HG03064 (cell line): ENCODE results near the gene MAP6.
"Not testable (repeated sequence)": the region's sequence is repeated elsewhere in the genome, so short reads cannot be mapped to it uniquely, and the experiment has no call there.

ENCODE experiments used
- ATAC-seq: cut with Tn5 transposase; IDR thresholded peaks from one replicate; pipeline ENCODE4 v1.9.1; 2021; ENCODE audit warnings: low read depth; ENCODE audit not compliant: unreplicated experiment

Gene MAP6

DNA sequence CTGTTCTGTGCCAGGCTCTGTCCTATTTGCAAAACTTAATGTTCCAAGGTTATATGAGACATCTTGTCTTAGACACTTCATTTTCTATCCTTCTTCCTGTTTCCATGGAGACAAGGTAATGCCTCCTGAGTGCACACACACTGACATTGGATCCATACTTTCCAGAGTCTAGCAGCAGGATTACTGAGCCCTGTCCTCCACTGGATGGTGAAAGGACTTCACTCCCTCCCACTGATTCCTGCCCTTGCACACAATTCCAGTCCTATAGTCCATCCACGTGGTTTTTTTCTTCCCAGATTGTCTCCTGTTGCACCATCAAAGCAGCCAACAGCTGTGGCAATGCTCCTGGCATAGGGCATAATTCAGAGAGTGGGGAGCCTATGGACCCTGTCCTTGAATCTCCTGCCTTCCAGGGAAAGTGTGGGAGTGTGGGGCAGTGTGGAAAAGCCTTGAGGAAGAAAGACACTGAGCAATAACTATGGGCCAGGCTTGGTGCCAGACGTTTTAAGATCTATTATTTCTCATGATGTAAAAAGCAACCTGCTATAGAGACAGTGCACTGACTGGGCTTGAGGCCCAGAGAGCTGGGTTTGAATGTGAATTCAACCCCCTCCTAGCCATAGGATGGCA, 75.4 kb downstream of the MAP6 start:
- no peak for ATAC-seq

DNA sequence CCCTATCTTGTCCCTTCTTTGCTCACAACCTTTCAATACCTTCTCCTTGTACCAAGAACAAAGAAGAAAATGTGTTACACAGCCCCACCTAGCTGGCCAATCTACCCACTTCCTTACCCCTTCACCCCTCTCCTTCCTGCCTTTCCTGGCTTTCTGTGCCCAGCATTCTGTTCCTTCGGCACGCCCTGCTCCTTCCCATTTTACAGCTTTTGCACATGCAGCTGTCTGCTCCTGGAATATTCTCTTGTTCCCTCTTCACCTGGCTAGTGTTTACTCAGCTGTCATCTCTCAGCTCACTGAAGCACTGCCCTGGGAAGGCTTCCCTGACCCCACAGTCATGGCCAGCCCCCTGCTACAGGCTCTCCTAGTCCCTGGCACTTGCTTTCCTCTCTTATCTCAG, 76.1 kb downstream of the MAP6 start:
- ATAC-seq = no peak

DNA sequence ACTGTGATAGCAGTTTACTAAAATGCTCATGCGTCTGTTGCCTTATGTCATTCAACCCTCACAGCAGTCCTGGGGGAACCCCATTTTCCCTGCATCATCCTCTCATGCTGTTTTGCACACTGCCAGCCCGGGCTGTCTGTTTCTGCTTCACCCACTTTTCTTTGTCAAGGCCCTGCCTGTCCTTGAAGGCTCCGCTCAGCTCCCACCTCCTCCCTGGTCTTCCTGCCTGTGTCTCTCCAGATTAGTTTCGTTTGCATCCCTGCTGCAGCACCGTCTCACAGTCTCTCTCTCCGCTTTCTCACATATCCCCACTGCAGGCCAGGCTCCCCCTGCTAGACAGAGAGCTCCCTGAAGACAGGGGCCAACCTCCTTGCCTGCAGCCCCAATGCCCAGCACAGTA, 76.9 kb downstream of the MAP6 start:
- no peak for ATAC-seq

DNA sequence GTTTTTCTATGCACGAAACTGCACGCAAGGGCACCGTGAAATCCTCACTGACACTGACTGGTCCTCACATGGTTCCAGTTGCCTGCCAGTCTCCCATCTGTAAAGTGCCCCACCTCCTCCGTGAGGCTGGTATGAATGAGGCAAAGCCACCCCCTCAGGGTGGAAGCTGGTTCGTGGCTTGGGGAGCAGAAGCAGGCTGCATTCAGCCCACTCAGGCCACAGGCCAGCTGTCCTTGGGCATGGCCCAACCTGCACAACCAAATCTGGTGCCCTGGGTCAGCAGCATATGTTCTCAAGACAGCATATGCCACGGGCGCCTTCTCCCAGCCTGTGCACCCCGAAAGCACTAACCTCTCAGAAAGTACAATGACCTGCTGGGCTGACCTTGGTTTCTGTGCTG, 77.5 kb downstream of the MAP6 start:
- no peak for ATAC-seq

DNA sequence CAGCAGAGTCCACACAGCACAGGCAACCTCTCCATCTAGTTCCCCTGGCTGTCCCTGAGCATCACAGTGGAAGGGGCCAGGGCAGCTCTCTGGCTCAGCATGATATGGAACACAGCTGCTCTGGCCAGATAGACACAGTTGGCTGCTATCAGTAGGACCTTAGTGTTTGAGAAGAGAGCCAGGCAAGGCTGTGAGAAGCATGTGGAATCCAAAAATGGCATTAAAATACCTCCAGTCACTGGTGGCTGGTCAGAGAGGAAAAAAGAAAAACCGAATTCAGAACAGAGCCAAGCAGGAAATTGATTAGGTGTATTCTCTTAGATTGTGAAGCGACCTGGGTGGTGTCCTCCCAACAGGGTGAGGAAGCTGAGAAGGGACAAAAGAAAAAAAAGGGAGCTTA, 78.9 kb downstream of the MAP6 start:
- ATAC-seq = no peak

DNA sequence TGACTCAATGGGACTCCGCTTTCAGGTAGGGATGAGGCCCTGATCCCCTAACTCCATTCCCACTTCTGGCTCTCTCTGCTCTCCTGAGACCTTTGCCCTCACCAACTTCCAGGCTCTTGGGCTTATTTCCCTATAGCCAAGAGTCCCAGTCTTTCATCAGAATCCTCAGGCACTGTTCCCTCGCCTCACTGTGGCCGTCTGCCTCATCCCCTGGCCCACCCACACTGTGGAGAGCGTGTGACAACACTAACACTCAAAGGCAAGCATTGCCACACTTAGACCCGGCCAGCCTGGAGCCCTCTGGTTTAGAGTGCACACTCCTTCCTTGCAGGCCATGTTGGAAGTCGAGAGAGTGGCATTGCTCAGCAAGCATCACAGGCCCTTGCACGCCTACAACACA, 79.8 kb downstream of the MAP6 start:
- no peak for ATAC-seq

DNA sequence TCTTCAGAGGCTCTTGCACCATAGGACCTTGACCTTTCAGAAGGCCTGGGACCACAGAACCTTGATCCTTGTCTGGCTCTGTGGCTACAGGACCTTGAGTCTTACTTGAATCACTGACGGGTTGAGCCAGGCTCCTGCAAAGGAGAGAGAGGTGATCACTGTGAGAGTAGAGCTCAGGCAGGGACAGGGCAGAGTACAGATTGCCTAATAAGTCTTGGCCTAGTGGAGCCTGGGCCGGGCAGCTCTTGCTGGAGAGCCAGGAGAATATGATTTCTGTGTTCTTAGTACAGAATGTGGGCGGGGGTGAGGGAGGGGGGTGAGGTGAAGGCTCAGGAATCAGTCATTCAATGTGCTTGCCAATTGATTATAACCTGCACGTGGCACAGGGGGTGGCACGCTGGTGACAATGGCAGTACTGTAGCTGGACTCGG, 80.8 kb downstream of the MAP6 start:
- ATAC-seq = no peak

DNA sequence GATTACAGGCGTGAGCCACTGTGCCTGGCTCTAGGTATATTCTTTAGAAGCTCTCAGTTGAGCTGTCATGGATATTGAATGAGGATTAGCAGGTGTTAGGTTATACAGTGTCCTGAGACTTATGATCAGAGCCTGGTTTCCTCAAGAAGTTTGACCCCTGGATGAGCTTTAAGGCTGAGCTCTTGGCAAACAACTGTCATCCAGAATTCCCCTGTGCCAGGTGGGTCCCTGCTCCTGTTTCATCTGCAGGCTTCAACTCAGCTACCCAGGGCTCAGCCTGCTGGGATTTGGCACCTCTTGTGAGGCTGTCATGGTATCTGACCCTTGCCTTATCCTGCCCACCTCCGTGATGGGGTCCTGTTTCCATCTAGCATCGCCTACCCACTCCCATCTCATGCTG, 82.4 kb downstream of the MAP6 start:
- ATAC-seq = no peak

DNA sequence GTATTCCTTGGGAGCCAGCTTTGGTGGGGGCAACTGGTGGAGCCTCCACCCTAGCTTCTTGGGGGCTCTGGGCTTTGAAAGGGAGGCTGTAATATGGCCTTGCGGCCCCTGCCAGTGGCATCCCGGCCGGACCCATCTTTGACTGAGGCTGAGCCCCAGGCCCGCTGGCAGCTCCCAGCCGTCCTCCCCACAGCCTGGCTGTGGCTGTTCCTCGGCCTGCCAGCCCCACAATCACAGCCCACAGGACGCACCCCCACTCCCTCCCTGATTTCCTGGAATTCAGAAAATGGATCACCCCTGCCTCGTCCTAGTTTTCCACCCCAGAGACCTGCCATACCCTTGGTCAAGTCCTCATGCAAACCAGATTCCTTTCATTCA, 83.6 kb downstream of the MAP6 start:
- no peak for ATAC-seq

DNA sequence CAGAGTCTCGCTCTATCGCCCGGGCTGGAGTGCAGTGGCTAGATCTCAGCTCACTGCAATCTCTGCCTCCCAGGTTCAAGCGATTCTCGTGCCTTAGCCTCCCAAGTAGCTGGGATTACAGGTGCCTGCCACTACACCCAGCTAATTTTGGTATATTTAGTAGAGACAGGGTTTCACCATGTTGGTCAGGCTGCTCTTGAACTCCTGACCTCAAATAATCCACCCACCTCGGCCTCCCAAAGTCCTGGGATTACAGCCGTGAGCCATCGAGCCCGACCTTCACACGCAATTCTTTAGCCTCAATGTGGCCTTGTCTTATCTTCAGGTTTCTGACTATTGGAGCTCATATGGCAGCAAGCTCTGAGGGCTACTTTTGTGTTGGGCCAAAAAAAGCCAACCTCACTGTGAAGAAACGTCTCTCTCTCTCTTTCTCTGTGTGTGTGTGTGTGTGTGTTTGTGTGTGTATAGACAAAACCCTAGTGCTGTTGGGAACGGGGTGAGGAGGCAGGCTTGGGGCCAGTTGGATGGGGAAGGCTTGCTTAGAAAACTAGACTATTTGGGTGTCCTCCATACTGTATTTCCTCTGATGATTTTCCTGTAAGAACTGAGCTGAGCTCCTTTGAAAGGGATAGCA, 84.1 kb downstream of the MAP6 start:
- not testable (repeated sequence) for ATAC-seq

DNA sequence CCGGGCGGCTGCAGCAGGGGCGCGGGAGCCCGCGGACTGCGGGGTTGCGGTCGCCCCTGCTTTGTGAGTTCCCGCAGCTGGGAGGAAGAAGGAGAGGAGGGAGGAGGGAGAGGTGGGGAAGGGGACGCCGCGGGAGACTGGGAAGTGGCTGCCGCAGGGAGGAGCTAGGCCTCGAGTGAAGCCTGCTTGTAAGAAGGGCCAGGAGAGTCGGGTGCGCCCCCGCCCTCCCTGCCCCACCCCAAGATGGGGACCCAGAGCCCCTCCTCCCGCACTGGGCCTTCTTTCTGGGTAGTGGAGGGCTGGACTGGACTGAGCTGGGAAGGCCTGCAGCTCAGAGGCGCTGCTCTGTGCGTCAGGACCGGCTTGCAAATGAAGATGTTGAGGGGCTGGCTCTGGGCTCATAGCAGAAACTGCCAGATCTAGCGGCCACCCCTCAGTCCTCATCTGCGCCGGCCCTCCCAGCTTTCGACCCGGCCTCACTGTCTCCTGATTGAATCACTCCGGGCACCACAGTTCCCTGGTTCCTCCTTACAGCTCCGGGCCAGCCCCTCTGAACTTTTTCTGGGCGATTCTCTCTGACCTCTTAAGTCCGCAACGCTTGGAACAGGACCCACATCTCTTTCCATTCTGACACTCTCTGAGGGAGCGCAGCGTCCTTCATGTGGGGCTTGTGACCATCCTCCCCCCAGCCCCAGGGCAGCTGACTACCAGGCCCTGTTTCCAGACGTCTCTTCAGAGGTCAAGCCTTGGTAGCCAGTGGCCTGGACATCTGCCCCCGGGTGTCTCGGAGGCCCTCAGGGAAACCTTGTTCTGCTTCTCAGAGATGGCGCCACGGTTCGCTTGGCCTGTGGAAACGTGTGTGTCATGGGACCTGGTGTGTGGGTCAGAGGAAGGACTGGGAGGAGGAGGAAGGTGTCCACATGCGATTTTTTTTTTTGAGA, 84.8 kb downstream of the MAP6 start:
- ATAC-seq = no peak

DNA sequence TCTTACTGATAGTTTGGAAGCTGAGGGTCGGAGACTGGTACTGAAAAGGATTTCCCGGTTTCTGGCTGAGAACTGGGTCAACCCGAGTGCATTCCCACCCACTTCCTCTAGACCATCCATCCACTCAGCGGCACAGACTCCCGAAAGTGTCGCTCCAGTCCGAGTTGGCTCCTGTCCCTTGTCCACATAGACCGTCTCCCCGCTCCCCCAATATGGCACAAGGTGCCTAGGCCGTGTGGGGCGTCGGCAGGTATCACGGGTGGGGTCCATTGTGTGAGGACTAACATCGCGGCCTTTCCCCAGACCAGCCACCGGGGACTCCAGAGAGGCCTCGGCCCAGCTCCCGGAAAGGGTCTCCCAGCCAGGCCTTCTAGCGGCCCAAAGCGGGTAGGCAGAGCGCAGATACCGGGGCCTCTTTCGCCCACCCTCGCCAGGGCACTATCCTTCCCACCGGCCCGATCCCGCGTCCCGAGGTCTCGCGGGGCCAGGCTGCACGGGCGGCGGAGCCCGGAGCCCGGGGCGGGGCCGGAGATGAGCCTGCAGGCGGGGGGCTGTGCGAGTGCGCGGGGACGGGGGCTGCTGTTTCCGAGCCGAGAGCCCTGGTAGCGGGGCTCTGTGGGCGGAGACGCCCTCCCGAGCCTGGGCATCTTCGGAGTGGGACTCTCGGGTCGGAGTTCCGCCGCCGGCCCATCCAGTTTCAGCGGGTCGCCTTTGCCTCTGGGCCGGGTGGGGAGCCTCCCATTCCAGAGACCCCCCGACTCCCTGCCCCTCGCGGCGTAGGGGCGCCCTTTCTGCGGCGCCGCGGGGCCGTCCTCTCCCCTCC, 85.7 kb downstream of the MAP6 start:
- no peak for ATAC-seq

DNA sequence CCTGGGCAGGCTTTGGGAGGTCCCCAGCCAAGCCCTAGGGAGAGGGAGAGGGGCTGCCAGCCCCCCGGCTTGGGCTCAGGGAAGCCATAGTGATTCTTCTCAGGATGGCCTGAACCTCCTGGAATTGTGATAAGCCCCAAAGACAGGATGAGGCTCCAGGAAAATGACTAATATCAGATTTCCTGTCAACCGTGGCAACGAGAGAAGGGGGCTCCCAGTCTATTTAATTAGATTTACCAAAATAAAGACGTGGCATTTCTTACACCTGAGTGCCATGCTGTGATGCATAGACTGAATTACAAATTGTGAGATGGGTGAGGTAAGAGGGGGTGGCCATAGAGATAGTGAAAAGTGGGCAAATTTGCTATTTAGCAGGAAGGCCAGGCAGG, 86.3 kb downstream of the MAP6 start:
- no peak for ATAC-seq

DNA sequence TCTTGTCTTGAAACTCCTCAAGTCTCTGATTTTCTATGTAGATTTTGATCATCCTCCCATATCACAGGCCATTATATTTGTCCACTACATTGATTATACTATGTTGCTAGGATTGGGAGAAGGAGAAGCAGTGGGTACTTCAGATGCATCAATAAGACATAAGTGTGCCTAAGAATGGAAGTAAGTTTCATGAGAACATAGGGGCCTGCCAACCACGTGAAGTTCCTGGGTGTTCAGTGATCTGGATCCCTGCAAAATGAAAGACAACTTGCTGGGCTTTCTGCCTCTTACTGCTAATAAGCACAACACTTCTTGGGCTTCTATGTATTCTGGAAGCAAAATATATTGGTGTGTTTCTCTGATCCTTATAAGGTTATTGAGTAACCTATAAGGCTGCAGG, 89.0 kb downstream of the MAP6 start:
- ATAC-seq = no peak

DNA sequence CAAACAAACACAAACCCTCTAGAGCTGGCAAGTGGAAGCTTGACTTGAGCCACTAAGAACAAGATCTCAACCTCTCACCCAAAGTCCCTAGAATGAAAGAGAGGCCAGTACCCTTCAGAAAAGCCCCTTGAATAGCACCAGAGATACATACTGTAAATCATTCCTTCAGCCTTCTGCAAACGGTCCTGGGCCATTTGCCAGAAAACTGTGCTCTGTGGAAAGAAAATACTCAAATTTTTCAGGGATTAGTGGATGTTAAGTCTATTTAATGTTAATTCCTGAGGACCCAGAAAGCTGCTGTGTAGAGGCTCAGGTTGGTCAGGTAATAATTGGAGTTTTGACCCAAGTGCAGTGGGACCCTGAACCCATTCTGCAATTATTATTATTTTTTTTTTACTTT, 89.9 kb downstream of the MAP6 start:
- ATAC-seq = no peak

DNA sequence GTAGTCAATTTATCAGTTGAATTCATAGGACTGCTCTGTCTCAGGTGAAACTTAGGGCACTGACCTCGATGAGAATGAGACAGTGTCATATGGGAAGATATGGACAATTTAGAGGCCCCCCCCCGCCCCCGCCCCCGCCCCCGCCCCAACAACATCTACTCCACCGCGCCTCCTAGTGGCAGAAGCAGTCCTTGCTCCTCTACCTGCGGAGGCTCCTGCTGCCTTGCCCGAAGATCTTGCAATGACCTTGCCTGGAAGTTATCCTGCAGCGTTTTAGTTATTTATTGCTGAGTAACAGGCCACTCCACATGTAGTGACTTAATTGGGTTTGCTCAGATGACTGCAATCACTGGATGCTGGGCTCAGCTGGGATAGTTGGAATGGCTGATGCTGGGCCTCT, 91.6 kb downstream of the MAP6 start:
- no peak for ATAC-seq

DNA sequence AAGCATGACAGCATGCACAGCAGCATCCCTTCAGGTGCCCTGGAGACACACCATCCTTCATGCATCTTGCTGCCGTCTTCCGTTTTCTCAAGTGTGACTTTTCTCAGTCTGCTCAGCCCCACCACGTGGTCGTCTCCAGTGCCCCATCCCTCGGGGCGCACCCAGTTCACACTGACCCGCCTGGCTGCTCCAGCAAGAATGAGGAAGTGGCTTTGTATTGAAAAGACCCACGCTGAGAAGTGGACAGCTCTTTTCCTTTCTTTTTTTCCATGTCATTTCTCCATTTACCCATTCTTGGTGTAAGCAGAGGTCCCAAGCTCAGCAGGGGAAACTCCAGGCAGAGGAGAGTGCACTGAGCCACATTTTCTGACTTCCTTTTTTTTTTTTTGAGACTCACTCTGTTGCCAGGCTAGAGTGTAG, 92.3 kb downstream of the MAP6 start:
- no peak for ATAC-seq

DNA sequence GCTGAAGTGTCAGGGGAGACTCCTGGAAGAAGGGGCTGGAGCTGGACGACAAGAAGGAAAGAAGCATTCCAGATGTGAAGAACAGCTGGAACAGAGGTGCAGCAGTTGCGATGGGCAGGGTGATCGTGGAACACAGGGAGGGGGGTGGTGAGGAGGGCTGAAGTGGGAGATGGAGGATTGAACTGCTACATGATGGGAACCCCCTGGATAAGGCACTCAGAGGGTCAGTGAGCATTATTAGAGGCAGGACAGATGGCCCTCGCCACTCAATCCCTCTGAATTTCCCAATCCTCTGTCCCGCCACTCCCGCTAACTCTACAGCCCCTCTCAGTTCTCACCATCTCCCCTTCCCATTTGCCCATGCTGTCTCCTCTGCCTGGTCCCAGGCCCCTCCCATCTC, 92.8 kb downstream of the MAP6 start:
- ATAC-seq = no peak

DNA sequence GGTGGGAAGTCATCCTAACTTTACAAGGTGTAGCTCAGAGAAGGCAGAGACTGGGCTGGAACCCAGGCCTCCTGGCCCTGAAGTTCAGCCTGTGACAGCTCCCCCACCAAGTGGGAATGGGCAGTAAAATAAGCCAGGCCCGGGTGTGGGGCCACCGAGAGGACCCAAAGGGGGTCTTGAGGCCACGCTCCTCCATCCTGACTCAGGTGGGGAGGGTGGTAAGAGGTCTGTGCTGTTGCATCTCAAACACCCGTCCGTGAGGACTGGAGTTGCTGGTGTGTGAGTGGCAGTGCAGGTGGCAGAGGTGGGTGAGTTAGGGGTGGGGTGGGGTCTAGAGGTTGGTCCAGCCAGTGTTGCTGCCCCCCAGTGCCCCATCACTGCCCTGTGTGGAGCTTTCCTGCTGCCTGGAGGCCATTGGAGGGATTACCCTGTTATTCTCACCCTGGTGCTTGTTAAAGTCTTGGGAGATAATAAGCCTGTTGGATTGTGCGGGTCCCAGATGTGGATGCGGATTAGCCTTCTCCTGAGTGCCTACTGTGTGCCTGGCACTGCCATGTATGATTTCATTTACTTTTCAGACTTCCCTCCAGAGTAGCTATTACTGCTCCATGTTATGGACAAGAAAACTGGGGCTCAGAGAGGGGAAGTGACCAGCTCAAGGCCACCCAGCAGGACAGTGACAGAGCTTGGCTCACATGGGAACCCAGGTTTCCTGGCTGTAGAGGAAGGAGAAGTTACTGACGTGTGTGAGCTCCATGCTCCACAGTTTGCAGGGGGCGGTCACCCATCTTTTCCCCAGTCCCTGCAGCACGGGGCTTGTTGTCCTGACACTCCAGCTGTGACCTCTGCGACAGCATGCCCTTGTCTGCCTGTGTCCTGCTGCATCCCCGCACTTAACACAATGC, 93.9 kb downstream of the MAP6 start:
- no peak for ATAC-seq

DNA sequence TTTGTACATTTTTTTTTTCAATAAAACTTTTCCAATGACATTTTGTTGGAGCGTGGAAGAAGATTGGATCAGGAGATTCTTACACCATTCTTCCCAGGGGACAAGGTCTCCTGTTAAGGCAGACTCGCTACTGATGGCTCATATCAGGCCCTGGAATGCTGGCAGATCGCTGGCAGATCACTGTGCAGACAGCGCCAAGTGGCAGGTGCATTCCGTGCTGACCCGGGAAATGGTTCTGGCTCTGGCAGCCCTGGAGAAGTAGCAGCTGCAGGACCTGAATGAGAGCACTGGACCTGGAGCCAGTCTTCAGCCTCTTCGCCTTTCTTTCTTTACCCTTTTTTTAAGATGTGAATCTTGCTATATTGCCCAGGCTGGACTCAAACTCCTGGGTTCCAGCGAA, 96.1 kb downstream of the MAP6 start:
- ATAC-seq = no peak
